OCI-M1 (cell line): ENCODE measurements around the gene DNAAF5.

Source experiments
- DNase-seq: peaks from one replicate; lab custom pipeline; 2025; lab: John Stamatoyannopoulos, UW

DNAAF5 gene

GRCh38 chr7:834277-834676 is 107.8 kb downstream of the DNAAF5 start:
- DNase-seq = no peak

GRCh38 chr7:835021-835420 is 108.5 kb downstream of the DNAAF5 start:
- no peak for DNase-seq

GRCh38 chr7:835485-836401 is 109.2 kb downstream of the DNAAF5 start:
- no peak for DNase-seq
